HG03196 (cell line): ENCODE measurements around the gene FEZF2.

ENCODE experiments used
- ATAC-seq: cut with Tn5 transposase; IDR thresholded peaks from one replicate; pipeline ENCODE4 v1.9.1; 2021; ENCODE audit not compliant: unreplicated experiment

FEZF2 gene

GRCh38 chr3:62332835-62333244, 40.5 kb downstream of the FEZF2 start:
- no peak for ATAC-seq

DNA sequence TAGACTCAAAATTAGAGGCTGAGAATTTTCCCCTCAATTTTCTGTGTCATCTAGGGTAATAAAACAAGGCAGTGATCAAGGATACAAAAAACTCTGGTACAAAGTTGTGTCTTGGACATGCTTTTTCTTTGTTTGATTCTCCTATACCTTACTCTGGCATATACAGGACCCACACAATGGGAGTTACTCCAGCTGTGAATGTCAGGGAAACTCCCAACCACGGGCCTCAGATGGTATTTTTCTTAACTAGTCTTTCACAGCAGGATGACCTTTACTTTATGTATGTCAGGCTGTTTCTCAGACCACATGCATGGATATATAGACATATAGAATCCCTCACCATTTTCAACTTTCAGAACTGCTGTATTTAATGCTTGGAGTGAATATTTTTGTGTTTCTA, 41.3 kb downstream of the FEZF2 start:
- no peak for ATAC-seq

- no peak for ATAC-seq
These were observed 43.4 kb downstream of the FEZF2 start for GRCh38 chr3:62329971-62330370.

GRCh38 chr3:62325896-62326295, 47.5 kb downstream of the FEZF2 start:
- no peak for ATAC-seq

DNA sequence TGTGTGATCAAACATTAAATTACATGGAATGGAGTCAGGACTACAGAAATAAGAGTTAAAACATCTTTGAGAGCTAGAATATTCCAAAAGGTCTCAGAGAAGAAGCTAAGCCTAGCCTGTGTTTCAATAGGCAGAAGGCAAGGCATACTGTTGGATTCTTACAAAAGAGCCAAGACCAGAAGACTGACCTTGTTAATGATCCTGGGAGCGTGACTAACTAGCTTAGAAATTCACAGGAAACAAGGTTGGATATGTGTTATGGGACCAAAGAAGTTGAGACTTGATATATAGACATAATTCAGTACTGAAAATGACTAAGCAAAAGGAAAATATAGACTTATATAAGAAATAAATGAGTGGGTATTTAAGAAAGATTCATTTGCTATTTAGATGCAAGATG, 50.1 kb downstream of the FEZF2 start:
- ATAC-seq, result no peak
